Measurements from ENCODE around the gene CACNB4.
"Not testable (repeated sequence)": the region's sequence is repeated elsewhere in the genome, so short reads cannot be mapped to it uniquely, and the experiment has no call there.

The CACNB4 gene

DNA sequence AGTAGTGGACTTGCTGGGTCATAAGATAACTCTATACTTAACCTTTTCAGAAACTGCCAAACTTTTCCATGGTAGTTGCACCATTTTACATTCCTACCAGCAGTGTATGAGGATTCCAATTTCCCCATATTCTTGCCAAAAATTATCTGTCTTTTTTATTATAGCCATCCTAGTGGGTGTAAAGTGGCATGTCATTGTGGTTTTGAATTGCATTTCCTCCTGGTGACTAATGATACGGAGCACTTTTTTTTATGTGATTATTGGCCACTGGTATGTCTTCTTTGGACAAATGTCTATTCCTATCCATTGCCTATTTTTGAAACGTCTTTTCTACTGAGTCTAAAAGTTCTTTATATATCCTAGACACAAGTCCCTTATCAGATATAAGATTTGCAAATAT lies 44.3 kb downstream of the CACNB4 start:
- DNase-seq (ENCODE audit: low read depth in 1 of 2, low spot score in 1 of 2): no peak

DNA sequence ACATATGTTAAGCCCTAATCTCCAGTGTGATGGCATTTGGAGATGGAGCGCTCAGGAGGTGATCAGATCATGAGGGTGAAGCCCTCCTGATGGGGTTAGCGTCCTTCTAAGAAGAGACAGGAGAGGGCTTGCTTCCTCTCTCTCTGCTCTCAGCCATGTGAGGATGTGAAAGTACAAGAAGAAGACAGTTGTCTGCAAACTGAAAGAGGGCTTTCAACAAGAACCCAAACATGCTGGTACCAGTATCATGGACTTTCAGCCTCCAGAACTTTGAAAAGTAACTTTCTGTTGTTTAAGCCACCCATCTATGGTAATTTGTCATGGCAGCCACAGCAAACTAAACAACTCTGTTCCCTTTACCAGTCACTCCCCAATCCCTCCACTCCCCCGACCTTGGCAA lies 47.4 kb downstream of the CACNB4 start:
- DNase-seq (ENCODE audit: low read depth in 1 of 2, low spot score in 1 of 2): no peak

DNA sequence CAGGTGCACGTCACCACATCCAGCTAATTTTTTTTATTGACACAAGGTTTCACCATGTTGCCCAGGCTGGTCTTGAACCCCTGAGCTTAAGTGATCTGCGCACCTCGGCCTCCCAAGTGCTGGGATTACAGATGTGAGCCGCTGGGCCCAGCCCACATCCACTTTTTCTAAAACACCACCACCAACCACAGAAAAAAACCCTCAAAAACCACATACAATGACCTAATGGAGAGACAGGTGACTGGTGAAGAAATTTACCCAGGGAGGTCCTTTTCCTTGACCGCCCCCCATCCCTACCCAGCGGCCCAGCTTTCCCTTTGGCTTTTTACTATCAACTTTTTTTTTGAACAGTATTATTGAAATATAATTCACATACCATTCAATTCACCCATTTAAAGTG lies 47.9 kb downstream of the CACNB4 start:
- DNase-seq (ENCODE audit: low read depth in 1 of 2, low spot score in 1 of 2): no peak

DNA sequence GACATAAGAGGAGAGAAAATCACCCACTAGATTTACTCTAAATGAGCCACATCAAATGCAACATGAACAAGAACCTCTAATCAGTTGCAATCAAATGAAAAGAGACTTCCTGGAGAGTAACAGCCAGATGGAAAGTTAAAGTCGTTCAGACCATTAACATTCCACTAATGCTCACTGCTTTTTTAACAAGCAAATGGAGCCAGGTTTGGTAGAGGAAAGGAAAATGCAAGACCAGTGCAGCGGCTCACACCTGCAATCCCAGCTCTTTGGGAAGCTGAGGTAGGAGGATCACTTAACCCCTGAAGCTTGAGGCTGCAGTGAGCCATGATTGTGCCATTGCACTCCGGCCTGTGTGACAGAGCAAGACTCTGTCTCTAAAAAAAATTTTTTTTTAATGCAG lies 48.5 kb downstream of the CACNB4 start:
- DNase-seq (ENCODE audit: low read depth in 1 of 2, low spot score in 1 of 2): no peak

DNA sequence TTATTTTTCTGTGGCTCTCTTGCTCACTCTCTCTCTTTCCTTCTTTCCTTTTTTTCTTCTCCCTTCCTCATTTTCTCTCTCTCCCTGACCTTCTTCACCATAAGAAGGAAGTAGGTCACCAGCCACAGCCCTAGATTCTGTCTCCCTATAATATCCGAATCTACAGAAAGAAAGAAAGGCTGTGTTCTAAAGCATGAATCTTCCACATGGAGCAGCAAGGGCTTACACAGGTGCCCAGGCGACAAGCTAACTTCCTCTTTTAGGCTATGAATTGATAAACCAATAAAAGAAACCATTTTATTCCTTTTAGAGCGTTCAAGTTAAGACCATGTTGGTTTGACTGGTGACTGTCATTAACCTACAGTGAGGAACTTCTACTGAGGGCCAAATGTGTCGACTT lies 49.3 kb downstream of the CACNB4 start:
- no peak for DNase-seq (ENCODE audit: low read depth in 1 of 2, low spot score in 1 of 2)

DNA sequence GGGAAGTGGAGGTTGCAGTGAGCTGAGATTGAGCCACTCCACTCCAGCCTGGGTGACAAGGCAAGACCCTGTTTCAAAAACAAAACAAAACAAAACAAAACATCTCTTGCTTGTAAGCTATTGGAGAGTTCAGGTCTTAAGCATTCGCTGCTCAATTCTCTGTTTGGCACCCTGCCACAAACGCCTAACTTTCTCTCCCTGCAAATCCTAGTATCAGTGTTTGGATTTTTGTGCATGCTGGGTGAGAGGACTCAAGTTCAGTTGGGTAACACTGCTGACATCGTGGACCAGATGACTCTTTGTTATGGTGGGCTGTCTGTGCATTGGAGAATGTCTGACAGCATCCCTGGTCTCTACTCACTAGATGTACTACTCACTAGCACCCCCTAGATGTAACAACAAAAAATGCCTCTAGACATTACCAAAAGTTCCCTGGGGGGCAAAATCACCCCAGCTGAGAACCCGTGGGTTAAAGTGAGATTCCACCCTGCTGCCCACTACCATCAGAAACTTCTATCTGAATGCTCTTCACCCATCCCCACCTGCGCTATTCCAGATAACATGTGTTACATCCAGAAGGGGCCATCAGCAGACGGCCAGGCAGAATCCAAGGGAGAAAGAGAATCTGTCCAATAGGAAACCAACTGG lies 50.9 kb downstream of the CACNB4 start:
- DNase-seq (ENCODE audit: low read depth in 1 of 2, low spot score in 1 of 2): no peak

DNA sequence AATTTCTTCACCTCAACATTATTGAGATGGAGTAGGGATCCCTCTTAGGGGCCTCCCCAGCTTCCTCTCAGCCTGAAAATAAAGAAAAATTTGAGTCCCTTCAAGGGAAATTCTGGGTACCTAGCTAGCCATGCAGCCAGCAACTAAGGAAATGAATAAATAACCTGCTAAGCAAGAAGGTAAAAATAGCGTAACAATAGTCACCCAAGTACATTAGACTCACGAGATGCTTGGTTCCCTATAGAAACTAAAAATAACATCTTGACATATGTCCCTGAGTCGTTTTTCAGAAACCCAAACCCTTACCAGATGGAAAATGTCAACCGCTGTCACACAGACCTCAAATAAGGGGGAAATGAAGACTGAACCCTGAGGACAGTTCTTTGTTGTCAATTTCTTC lies 51.9 kb downstream of the CACNB4 start:
- no peak for DNase-seq (ENCODE audit: low read depth in 1 of 2, low spot score in 1 of 2)

DNA sequence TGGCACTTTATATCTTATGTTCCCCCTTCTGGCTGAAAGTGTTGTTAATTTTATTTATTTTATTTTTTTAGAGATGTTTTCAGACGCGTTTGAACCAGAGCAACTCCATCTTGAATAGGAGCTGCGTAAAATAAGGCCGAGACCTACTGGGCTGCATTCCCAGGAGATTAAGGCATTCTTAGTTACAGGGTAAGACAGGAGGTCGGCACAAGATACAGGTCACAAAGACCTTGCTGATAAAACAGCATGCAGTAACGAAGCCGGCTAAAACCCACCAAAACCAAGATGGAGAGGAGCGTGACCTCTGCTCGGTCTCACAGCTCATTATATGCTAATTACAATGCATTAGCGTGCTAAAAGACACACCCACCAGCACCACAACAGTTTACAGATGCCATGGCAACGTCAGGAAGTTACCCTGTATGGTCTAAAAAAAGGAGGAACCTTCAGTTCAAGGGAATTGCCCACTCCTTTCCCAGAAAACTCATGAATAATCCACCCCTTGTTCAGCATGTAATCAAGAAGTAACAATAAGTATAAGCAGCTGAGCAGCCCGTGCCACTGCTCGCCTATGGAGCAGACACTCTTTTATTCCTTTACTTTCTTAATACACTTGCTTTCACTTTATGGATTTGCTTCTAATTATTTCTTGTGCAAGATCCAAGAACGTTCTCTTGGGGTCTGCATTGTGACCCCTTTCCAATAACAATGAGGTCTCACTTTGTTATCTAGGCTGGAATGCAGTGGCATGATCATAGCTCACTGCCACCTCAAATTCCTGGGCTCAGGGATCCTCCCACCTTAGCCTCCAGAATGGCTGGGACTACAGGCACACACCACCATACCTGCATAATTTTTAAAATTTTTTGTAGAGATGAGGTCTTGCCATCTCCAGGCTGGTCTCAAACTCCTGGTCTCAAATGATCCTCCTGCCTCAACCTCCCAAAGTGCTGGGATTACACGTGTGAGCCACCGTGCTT lies 55.9 kb downstream of the CACNB4 start:
- no peak for DNase-seq (ENCODE audit: low read depth in 1 of 2, low spot score in 1 of 2)

DNA sequence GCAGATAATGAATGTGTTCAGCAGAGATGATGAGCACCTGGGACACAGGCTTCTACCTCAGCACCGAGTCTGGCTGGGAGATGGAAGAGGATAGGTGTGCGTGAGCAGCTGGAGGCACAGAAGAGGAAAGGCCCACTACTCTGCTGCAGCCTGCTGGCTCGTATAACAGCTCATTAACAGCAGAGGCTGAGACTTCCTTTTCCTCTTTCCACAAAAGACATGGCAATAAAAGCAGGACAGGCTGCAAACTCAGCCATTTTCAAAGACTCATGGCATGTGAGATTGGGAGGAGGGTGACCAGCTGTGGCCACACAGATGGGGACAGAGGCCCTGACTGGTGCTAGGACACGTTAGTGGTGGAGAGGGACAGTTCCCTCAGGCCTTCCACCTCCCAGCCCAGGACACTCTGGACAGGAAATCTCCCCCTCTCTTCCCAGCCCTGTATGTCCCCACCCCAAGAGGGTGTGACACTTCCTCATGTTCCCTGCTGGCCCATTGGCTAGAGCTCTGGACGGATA lies 60.3 kb downstream of the CACNB4 start:
- no peak for DNase-seq (ENCODE audit: low read depth in 1 of 2, low spot score in 1 of 2)

DNA sequence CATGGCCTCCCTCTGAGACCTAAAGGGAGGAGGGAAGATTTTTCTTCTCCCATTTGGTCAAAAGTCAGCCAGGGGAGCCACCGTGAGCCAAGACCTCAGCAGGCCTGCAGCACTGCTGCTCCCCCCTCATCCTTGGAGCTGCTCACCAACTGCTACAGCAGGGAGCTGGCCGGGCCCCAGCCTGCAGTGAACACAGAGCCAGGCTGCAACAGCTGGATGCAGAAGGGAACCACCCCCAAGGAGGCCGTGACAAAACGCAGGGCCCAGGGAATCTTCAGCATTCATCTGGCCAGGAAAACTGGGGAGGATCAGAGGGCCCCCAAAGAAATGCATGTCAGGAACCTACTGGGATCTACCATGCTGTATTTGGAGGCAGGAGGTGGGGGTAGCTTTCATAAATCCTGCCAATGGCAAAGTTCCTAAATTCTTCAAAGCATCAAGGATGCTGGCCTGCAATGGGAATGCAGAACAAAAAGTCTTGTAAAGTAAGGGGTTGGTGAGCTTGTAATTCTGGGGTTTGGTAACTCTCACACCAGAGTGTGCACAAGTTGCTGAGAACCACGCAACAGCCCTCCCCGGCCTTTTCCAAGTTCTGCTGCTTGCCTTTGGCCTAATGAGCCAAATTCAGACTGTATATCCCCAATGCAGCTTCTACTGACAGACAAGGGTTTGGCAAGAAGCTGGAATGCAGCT lies 61.0 kb downstream of the CACNB4 start:
- DNase-seq (ENCODE audit: low read depth in 1 of 2, low spot score in 1 of 2): no peak

DNA sequence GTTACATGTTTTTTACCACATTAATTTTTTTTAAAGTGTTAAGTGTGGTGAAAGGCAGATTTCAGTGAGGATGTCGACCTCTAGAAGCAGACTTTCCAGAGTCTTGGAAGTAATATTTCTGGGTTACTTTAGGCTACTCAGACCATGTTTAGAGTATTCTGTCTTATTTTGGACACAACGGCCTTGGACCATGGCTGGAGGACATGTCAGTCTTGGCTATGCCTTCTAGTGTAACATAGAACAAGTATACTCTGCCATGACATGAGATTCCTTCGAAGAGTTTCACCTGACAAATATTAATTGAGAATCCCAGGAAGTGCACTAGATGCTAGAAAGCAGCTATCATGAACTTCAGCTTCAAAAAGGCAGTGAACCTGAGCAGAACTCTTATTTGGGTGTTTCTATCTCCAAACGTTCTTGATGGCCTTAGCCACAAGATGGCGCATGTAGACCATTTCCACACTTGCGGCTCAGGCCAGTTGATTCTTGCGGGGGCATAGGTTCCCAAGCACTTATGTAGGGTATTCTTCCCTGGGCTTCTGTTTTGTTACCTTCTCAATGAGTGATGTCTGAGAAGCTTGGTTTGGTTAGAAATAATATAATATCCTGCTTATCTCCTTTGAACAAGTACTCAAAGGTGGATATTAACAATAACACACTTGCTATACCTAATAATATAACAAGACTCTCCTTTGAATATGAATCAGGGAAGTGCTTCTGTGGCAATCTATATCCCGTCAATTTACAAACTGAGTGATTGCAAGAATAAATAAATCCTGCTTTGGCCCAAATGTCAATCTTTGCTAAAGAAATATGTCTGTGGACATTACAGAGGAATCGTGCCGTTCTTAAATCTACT lies 62.0 kb downstream of the CACNB4 start:
- peak in 1 of 2 donors; percentile 8 for DNase-seq (ENCODE audit: low read depth in 1 of 2, low spot score in 1 of 2)

DNA sequence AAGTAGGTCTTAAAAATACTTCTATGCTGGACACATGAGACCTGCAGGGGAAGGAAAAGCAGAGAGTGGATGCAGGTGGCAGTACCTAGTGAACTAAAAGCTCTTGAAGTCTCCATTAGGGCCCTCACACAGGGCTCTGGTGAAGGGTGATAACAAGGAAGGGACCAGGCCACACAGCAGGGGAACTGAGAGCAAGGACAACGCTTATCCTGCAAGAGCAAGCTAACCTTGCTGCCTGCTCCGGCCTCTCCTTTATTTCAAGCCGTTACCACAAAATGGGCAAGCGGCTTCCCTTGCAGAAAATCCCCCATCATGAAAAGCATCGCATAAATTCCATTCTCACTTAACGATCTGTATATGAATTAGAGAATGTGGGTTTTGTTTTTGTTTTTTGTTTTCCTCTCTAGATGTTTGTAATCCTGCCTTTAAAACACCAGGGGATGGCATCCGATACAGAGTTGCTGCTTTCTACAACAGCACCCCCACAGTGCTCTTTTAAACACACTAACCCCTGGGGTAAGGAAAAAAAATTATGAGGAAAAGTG lies 64.5 kb downstream of the CACNB4 start:
- no peak for DNase-seq (ENCODE audit: low read depth in 1 of 2, low spot score in 1 of 2)

DNA sequence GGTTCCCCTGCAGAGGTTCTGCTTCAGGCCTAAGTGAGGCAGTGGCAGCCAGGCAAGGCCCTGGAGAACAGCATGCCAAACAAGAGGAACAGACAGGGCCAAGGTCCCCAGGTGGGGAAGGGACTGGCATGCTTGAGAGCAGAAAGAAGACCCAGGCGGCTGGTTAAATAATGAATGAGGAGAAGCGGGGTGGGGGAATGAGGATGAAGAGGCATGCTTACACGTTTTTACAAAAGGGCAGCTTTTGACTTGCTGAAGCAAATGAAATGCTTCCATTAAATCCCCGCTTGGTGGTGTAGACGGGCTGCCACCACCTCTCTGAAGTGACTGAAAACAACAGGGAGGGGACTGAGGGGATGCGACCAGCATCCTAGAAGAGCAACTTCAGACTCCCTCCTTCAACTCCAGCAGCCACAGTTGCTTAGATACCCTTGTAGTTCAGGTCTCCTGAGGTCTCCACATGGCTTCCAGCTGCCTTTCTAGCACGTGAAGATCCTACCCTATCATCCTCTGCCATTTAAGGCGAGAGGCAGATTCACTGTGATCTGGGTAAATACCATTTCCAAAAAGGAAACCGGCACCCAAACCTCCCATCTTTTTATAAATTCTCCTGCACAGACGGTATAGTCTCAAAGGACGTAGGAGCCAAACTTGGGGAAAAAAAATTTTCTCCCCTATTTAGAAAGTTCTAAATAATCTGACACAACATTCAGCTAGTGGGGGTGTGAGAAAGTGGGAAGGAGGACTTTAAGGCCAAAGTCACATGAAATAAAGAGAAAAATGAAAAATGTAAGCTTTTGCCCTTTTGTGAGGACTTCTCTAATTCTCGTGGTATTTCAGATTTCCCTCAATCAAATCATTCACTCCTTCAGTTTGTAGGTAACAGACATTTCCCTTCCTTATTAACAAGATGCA lies 65.6 kb downstream of the CACNB4 start:
- DNase-seq (ENCODE audit: low read depth in 1 of 2, low spot score in 1 of 2): no peak

DNA sequence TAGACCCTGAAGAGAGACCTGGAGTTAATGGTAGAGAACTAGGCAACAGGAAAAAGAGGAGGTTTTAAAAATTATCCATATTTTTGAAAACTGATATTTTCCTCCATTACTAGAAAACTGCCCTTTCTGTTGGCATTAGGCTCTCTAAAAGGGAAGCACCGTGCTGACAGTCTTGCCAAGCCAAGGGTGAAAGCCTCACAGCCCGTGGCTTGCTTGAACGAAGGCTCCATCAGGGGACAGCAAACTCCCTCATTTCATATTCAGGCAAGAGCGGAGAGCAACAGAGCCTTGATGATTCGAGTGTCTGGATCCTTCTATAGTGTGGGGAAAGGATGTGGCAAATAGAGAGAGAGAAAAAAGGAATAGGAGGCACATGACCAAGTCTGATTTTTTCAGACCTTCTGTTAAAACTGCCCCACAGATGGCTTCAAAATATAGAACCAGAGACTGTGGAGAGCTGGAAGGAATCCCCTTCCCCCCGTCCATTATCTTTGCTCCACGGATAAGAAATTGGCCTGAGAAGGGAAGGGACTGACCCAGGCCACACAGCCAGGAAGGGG lies 67.0 kb downstream of the CACNB4 start:
- no peak for DNase-seq (ENCODE audit: low read depth in 1 of 2, low spot score in 1 of 2)

DNA sequence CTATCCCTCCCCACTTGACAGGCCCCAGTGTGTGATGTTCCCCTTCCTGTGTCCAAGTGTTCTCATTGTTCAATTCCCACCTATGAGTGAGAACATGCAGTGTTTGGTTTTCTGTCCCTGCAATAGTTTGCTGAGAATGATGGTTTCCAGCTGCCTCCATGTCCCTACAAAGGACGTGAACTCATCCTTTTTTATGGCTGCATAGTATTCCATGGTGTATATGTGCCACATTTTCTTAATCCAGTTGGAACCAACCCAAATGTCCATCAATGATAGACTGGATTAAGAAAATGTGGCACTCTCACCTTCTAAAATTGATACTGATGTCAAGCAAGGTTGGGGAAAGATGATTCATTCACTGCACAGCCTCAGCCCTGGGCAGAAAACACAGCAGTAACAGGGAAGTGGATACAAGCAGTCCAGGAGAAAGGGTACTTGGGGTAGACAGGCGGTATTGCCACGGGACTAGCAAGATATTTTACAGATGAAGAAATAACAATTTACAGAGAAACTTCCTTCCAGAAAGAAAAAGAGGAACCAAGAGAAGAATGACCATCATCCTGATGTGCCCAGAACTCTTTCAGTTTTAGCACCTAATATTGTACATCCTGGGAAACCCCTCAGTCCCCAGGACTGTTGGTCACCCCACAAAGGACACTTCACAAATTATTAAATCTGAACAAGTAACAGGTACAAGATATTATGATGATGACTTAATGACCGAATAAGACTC lies 68.1 kb downstream of the CACNB4 start:
- DNase-seq (ENCODE audit: low read depth in 1 of 2, low spot score in 1 of 2): not testable (repeated sequence)

DNA sequence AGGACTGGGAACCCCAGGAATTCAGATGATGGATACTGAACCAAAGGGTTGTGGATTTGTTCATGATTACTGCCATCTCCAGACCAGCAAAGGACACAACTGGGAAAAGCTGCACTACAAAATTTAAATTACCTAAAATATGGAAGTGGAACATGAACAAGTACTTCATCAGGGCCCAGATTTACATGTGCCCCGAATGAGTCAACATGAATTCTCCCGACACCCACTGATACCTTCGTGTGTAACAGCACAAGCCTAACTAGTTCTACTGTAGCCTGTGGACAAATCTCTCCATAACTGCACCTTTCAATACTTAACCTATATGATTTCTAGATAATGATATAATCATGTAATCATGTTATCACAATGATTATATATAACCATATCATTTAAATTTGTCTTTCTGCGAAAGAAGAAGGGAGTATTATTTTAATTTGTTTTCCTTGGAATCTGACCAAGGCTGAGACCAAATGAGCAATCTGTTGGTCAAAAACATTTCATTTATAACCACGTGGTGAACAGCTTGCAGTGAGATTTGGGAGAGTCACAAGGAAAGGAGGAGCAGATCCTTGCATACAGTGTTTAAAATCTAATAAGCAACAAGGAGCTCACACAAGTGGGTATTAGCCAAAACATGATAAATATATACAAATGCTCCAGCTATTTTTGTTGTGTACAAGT lies 70.5 kb downstream of the CACNB4 start:
- DNase-seq (ENCODE audit: low read depth in 1 of 2, low spot score in 1 of 2): no peak

DNA sequence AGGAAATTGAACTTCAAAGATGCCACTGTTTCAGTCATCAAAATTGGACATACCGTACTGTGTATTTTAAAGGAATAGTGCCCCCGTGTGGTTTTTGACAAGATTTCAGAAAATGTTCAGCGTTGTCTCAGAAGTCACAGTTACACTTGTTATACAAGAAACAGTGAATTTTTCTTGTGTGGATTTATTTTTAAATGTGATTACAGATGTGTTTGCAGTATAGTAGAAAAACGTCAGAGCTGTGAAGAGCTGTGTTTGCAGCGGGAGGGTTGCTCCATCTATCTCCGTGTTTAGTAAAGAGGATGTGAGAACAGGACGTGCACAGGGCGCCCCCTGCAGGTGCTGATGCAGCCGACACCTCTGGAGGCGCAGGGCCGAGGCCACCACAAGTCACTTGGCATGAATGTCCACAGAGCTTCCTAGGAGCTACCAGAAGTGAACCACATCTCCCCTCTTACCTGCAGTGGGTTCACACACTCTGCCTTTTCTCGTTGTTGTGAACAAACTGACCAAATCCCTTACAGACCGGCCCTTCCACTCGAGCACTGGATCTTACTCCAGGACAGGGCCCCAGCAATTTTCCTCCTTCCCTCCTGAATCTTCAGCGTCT lies 73.1 kb downstream of the CACNB4 start:
- DNase-seq (ENCODE audit: low read depth in 1 of 2, low spot score in 1 of 2): peak; percentile 54 to 69

Measured in stimulated activated CD4-positive, alpha-beta T cell treated with anti-CD3 and anti-CD28 coated beads, Interleukin-15, amount 100 ng/mL, for 1 hour (primary cell).